Measurements from ENCODE around the gene AGAP3. TPM values are rescaled to one million over a fixed set of nuclear protein-coding genes. Genes with fewer than 3 reads are reported as not detected.

AGAP3 gene
- total RNA-seq, 4 donors from 2014 or later = 54.9 to 74.4 (median 63.8) TPM

- intact Hi-C loops (cut with DNase I; ENCODE audit: low total_unique reads) = no loop called here
- WGBS, 2 donors (ENCODE audit: low coverage in 1 of 2) = 90% methylated on average over 38 of the region's 38 CpGs; no CpG with 5 or more reads in 1 of the 2 donors
- no peak for TF ChIP-seq POLR2A (IDR thresholded peaks at IDR 0.05)
- no peak for TF ChIP-seq EP300 (IDR thresholded peaks at IDR 0.05; ENCODE audit: low read depth)
- TF ChIP-seq POLR2AphosphoS5 (IDR thresholded peaks at IDR 0.05) = no peak
- TF ChIP-seq, protein P1, sequence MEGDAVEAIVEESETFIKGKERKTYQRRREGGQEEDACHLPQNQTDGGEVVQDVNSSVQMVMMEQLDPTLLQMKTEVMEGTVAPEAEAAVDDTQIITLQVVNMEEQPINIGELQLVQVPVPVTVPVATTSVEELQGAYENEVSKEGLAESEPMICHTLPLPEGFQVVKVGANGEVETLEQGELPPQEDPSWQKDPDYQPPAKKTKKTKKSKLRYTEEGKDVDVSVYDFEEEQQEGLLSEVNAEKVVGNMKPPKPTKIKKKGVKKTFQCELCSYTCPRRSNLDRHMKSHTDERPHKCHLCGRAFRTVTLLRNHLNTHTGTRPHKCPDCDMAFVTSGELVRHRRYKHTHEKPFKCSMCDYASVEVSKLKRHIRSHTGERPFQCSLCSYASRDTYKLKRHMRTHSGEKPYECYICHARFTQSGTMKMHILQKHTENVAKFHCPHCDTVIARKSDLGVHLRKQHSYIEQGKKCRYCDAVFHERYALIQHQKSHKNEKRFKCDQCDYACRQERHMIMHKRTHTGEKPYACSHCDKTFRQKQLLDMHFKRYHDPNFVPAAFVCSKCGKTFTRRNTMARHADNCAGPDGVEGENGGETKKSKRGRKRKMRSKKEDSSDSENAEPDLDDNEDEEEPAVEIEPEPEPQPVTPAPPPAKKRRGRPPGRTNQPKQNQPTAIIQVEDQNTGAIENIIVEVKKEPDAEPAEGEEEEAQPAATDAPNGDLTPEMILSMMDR (IDR thresholded peaks at IDR 0.05) = no peak
These were observed 37.3 kb upstream of the AGAP3 start for GRCh38 chr7:151048911-151049463.

DNA sequence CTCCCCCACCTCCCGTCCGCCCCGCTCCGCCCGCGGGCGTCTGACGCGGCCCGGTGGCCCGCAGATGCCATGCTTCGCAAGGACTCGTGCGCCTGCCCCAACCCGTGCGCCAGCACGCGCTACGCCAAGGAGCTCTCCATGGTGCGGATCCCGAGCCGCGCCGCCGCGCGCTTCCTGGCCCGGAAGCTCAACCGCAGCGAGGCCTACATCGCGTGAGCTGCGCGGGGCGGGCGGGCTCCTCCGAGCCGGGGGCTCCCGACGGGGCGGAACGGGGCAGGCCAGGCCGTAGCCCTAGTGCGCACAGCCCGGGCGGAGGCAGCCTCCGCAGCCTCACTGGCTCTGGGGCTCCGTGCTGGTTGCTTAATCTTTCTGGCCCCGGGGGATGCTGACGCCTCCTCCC is 35.2 kb upstream of the AGAP3 start:
- H3K4me1 ChIP-seq = peaks cover 0 to 16% (median 8%) of the 10 kb centered on the region in 4 donors
- peak; percentile 43 for DNase-seq
- TF ChIP-seq EP300 (IDR thresholded peaks at IDR 0.05; ENCODE audit: low read depth) = no peak
- TF ChIP-seq POLR2AphosphoS5 (IDR thresholded peaks at IDR 0.05) = peak in 1 of 3 donors; percentile 19
- WGBS, 2 donors (ENCODE audit: low coverage in 1 of 2) = 7% methylated on average over 18 to 20 of the region's 50 CpGs
- in situ Hi-C loops (cut with MboI; ENCODE audit: low pct_ligation_motif_present in 1 of 4, low pct_unique_long_range_greater_than_20kb in 1 of 4, low sequenced_read_pairs in 3 of 4) (no loop called here), intact Hi-C loops (cut with DNase I; ENCODE audit: low total_unique reads) (no loop called here)
- H3K4me3 ChIP-seq = no peak overlapping the region
- H3K9me3 ChIP-seq = no peaks in the 10 kb centered on the region
- H3K27me3 ChIP-seq = peaks cover 8% of the 10 kb centered on the region
- no peak overlapping the region for H3K27ac ChIP-seq
- no peaks in the 10 kb centered on the region for H3K36me3 ChIP-seq

More at GRCh38 chr7:151048911-151049463, 37.3 kb upstream of the AGAP3 start:
- no peak overlapping the region for H3K4me3 ChIP-seq
- no peaks in the 10 kb centered on the region for H3K9me3 ChIP-seq
- H3K36me3 ChIP-seq = no peaks in the 10 kb centered on the region
- H3K27ac ChIP-seq = no peak overlapping the region
- H3K27me3 ChIP-seq = peaks cover 8% of the 10 kb centered on the region
- no peak for DNase-seq
- in situ Hi-C loops (cut with MboI; ENCODE audit: low pct_ligation_motif_present in 1 of 4, low pct_unique_long_range_greater_than_20kb in 1 of 4, low sequenced_read_pairs in 3 of 4) = no loop called here
- H3K4me1 ChIP-seq = peaks cover 0 to 16% (median 8%) of the 10 kb centered on the region in 4 donors

- Histone ChIP-seq H3K27ac (no peak overlapping the region), H3K4me3 (no peak overlapping the region), H3K9me3 (no peaks in the 10 kb centered on the region), H3K27me3 (peaks cover 8% of the 10 kb centered on the region), H3K36me3 (no peaks in the 10 kb centered on the region), H3K4me1 (peaks cover 6 to 18% (median 16%) of the 10 kb centered on the region in 4 donors)
- no peak for DNase-seq
- no peak for TF ChIP-seq EP300 (IDR thresholded peaks at IDR 0.05; ENCODE audit: low read depth)
- no peak for TF ChIP-seq POLR2A (IDR thresholded peaks at IDR 0.05)
- TF ChIP-seq, protein P1 (IDR thresholded peaks at IDR 0.05) = no peak
- TF ChIP-seq POLR2AphosphoS5 (IDR thresholded peaks at IDR 0.05) = no peak
- intact Hi-C loops (cut with DNase I; ENCODE audit: low total_unique reads) (loop anchor here (2.0 kb wide), 1 partner anchor 60 kb away; no protein-coding TSS in a partner anchor), in situ Hi-C loops (cut with MboI; ENCODE audit: low pct_ligation_motif_present in 1 of 4, low pct_unique_long_range_greater_than_20kb in 1 of 4, low sequenced_read_pairs in 3 of 4) (no loop called here)
- WGBS, 2 donors (ENCODE audit: low coverage in 1 of 2) = 62% methylated on average over 4 of the region's 4 CpGs; no CpG with 5 or more reads in 1 of the 2 donors
These were observed 33.2 kb upstream of the AGAP3 start for GRCh38 chr7:151053096-151053495.

- Histone ChIP-seq H3K4me1 (peaks cover 6 to 23% (median 21%) of the 10 kb centered on the region in 4 donors), H3K27ac (no peak overlapping the region), H3K36me3 (no peaks in the 10 kb centered on the region), H3K9me3 (no peaks in the 10 kb centered on the region), H3K27me3 (peaks cover 8% of the 10 kb centered on the region), H3K4me3 (no peak overlapping the region)
- in situ Hi-C loops (cut with MboI; ENCODE audit: low pct_ligation_motif_present in 1 of 4, low pct_unique_long_range_greater_than_20kb in 1 of 4, low sequenced_read_pairs in 3 of 4) = no loop called here
- TF ChIP-seq POLR2AphosphoS5 (IDR thresholded peaks at IDR 0.05) (no peak), POLR2A (IDR thresholded peaks at IDR 0.05) (no peak), EP300 (IDR thresholded peaks at IDR 0.05; ENCODE audit: low read depth) (no peak)
- TF ChIP-seq, protein P1 (IDR thresholded peaks at IDR 0.05) = no peak
- DNase-seq = no peak
- intact Hi-C loops (cut with DNase I; ENCODE audit: low total_unique reads) = loop anchor here (2.0 kb wide), 1 partner anchor 59 kb away; no protein-coding TSS in a partner anchor
- 97% methylated on average over 6 of the region's 8 CpGs; no CpG with 5 or more reads in 1 of the 2 donors for WGBS, 2 donors (ENCODE audit: low coverage in 1 of 2)
These were observed 32.5 kb upstream of the AGAP3 start for GRCh38 chr7:151053751-151054150.
